Cerebellar cortex (tissue), 1 donor: ENCODE measurements around the gene TBC1D4.

Source experiments
- DNase-seq: peaks from one replicate; pipeline ENCODE4 v3.0.0-alpha.2; 2015; ENCODE audit warnings: low spot score

Gene TBC1D4

GRCh38 chr13:75482070-75482819 lies at the start of gene TBC1D4:
Gene TBC1D4, minus strand, starts transcription at chr13:75482169. Its CDS starts 402 bp downstream, at chr13:75481767.
- peak; percentile 82 for DNase-seq

- no peak for DNase-seq
Measured at GRCh38 chr13:75530549-75530961, 48.6 kb upstream of the TBC1D4 start.

GRCh38 chr13:75521956-75522355 lies 40.0 kb upstream of the TBC1D4 start:
- no peak for DNase-seq

GRCh38 chr13:75518439-75519088 lies 36.6 kb upstream of the TBC1D4 start:
- no peak for DNase-seq

- DNase-seq, result no peak
Measured at GRCh38 chr13:75514080-75514995, 32.4 kb upstream of the TBC1D4 start.

GRCh38 chr13:75513271-75513670 lies 31.3 kb upstream of the TBC1D4 start:
- DNase-seq, result no peak

- no peak for DNase-seq
Measured at GRCh38 chr13:75512253-75512652, 30.3 kb upstream of the TBC1D4 start.

- DNase-seq, result no peak
Measured at GRCh38 chr13:75511051-75511625, 29.2 kb upstream of the TBC1D4 start.

- DNase-seq, result no peak
Measured at GRCh38 chr13:75508002-75508548, 26.1 kb upstream of the TBC1D4 start.

GRCh38 chr13:75507027-75508001 lies 25.3 kb upstream of the TBC1D4 start:
- no peak for DNase-seq

GRCh38 chr13:75506018-75506417 lies 24.0 kb upstream of the TBC1D4 start:
- no peak for DNase-seq

- DNase-seq, result no peak
Measured at GRCh38 chr13:75505327-75505726, 23.4 kb upstream of the TBC1D4 start.

- DNase-seq, result no peak
Measured at GRCh38 chr13:75495938-75496337, 14.0 kb upstream of the TBC1D4 start.

GRCh38 chr13:75494491-75494890 lies 12.5 kb upstream of the TBC1D4 start:
- no peak for DNase-seq

- no peak for DNase-seq
Measured at GRCh38 chr13:75493156-75493555, 11.2 kb upstream of the TBC1D4 start.

- no peak for DNase-seq
Measured at GRCh38 chr13:75492389-75492788, 10.4 kb upstream of the TBC1D4 start.

GRCh38 chr13:75491376-75491775 lies 9.4 kb upstream of the TBC1D4 start:
- DNase-seq, result no peak

- no peak for DNase-seq
Measured at GRCh38 chr13:75489502-75490263, 7.7 kb upstream of the TBC1D4 start.

- DNase-seq, result no peak
Measured at GRCh38 chr13:75486146-75487062, 4.4 kb upstream of the TBC1D4 start.
